ENCODE measurements around the gene TMEM63C.

Gene TMEM63C

GRCh38 chr14:77245820-77246219 is 64.2 kb downstream of the TMEM63C start:
- H3K79me2 ChIP-seq (ENCODE audit: low read length), result no peaks in the 10 kb centered on the region
- no peaks in the 10 kb centered on the region for H3F3A ChIP-seq (ENCODE audit: insufficient read depth, low read length)
- H3K9me3 ChIP-seq (replicated peaks; ENCODE audit: insufficient read depth, low read length), result no peaks in the 10 kb centered on the region
- no peaks in the 10 kb centered on the region for H3K9me2 ChIP-seq (replicated peaks; ENCODE audit: insufficient read depth, low read length)
- no peak overlapping the region for H2AFZ ChIP-seq (ENCODE audit: low read length)
- no peak for DNase-seq
- no peaks in the 10 kb centered on the region for H3K27me3 ChIP-seq (replicated peaks; ENCODE audit: insufficient read depth, low read length)
- no peak overlapping the region for H3K4me3 ChIP-seq (ENCODE audit: low read length)
- no peaks in the 10 kb centered on the region for H3K36me3 ChIP-seq (replicated peaks; ENCODE audit: insufficient read depth, low read length)
- H3K27ac ChIP-seq (ENCODE audit: low read length), result no peak overlapping the region
- no peak overlapping the region for H3K4me2 ChIP-seq (ENCODE audit: low read depth, low read length)
- TF ChIP-seq EZH2 (optimal IDR thresholded peaks at IDR 0.05; ENCODE audit: low read depth, low read length), result no peak
- no peak for TF ChIP-seq EZH2phosphoT487 (IDR thresholded peaks at IDR 0.05; ENCODE audit: low read length)
- TF ChIP-seq CTCF (IDR thresholded peaks at IDR 0.05; ENCODE audit: low read length), result no peak
- no peaks in the 10 kb centered on the region for H3K4me1 ChIP-seq (ENCODE audit: low read length)
- H4K20me1 ChIP-seq (ENCODE audit: insufficient read depth, low read length), result no peaks in the 10 kb centered on the region
- H3K9ac ChIP-seq (ENCODE audit: low read length), result no peak overlapping the region

GRCh38 chr14:77246784-77247183 is 65.2 kb downstream of the TMEM63C start:
- TF ChIP-seq EZH2phosphoT487 (IDR thresholded peaks at IDR 0.05; ENCODE audit: low read length) (no peak), EZH2 (optimal IDR thresholded peaks at IDR 0.05; ENCODE audit: low read depth, low read length) (no peak), CTCF (IDR thresholded peaks at IDR 0.05; ENCODE audit: low read length) (no peak)
- DNase-seq, result no peak

GRCh38 chr14:77248666-77249065 is 67.1 kb downstream of the TMEM63C start:
- Histone ChIP-seq H2AFZ (ENCODE audit: low read length) (no peak overlapping the region), H3K9ac (ENCODE audit: low read length) (no peak overlapping the region), H3K9me2 (replicated peaks; ENCODE audit: insufficient read depth, low read length) (no peaks in the 10 kb centered on the region), H3K79me2 (ENCODE audit: low read length) (no peaks in the 10 kb centered on the region), H3F3A (ENCODE audit: insufficient read depth, low read length) (no peaks in the 10 kb centered on the region), H3K9me3 (replicated peaks; ENCODE audit: insufficient read depth, low read length) (no peaks in the 10 kb centered on the region), H3K27ac (ENCODE audit: low read length) (no peak overlapping the region), H3K36me3 (replicated peaks; ENCODE audit: insufficient read depth, low read length) (no peaks in the 10 kb centered on the region), H3K4me1 (ENCODE audit: low read length) (no peaks in the 10 kb centered on the region), H3K4me2 (ENCODE audit: low read depth, low read length) (no peak overlapping the region), H4K20me1 (ENCODE audit: insufficient read depth, low read length) (no peaks in the 10 kb centered on the region), H3K4me3 (ENCODE audit: low read length) (no peak overlapping the region), H3K27me3 (replicated peaks; ENCODE audit: insufficient read depth, low read length) (no peaks in the 10 kb centered on the region)
- DNase-seq, result no peak
- TF ChIP-seq CTCF (IDR thresholded peaks at IDR 0.05; ENCODE audit: low read length) (no peak), EZH2 (optimal IDR thresholded peaks at IDR 0.05; ENCODE audit: low read depth, low read length) (no peak), EZH2phosphoT487 (IDR thresholded peaks at IDR 0.05; ENCODE audit: low read length) (no peak)

More at GRCh38 chr14:77246784-77247183, 65.2 kb downstream of the TMEM63C start:
- H3K4me1 ChIP-seq (ENCODE audit: low read length), result no peaks in the 10 kb centered on the region
- H3K9me3 ChIP-seq (replicated peaks; ENCODE audit: insufficient read depth, low read length), result no peaks in the 10 kb centered on the region
- no peaks in the 10 kb centered on the region for H3K79me2 ChIP-seq (ENCODE audit: low read length)
- H3K36me3 ChIP-seq (replicated peaks; ENCODE audit: insufficient read depth, low read length), result no peaks in the 10 kb centered on the region
- H3K27me3 ChIP-seq (replicated peaks; ENCODE audit: insufficient read depth, low read length), result no peaks in the 10 kb centered on the region
- H3K9ac ChIP-seq (ENCODE audit: low read length), result no peak overlapping the region
- H3K4me3 ChIP-seq (ENCODE audit: low read length), result no peak overlapping the region
- H3K4me2 ChIP-seq (ENCODE audit: low read depth, low read length), result no peak overlapping the region
- no peak overlapping the region for H3K27ac ChIP-seq (ENCODE audit: low read length)
- no peaks in the 10 kb centered on the region for H3K9me2 ChIP-seq (replicated peaks; ENCODE audit: insufficient read depth, low read length)
- no peaks in the 10 kb centered on the region for H3F3A ChIP-seq (ENCODE audit: insufficient read depth, low read length)
- H4K20me1 ChIP-seq (ENCODE audit: insufficient read depth, low read length), result no peaks in the 10 kb centered on the region
- H2AFZ ChIP-seq (ENCODE audit: low read length), result no peak overlapping the region

Measured in MM.1S (cell line).